KG1 (cell line): Measurements from ENCODE around the gene CALCB.
A peak's percentile ranks its signal among the peaks of the same experiment; 100 is the strongest.

Source experiments
- DNase-seq: peaks from one replicate; lab custom pipeline; 2025; lab: John Stamatoyannopoulos, UW

Gene CALCB

DNA sequence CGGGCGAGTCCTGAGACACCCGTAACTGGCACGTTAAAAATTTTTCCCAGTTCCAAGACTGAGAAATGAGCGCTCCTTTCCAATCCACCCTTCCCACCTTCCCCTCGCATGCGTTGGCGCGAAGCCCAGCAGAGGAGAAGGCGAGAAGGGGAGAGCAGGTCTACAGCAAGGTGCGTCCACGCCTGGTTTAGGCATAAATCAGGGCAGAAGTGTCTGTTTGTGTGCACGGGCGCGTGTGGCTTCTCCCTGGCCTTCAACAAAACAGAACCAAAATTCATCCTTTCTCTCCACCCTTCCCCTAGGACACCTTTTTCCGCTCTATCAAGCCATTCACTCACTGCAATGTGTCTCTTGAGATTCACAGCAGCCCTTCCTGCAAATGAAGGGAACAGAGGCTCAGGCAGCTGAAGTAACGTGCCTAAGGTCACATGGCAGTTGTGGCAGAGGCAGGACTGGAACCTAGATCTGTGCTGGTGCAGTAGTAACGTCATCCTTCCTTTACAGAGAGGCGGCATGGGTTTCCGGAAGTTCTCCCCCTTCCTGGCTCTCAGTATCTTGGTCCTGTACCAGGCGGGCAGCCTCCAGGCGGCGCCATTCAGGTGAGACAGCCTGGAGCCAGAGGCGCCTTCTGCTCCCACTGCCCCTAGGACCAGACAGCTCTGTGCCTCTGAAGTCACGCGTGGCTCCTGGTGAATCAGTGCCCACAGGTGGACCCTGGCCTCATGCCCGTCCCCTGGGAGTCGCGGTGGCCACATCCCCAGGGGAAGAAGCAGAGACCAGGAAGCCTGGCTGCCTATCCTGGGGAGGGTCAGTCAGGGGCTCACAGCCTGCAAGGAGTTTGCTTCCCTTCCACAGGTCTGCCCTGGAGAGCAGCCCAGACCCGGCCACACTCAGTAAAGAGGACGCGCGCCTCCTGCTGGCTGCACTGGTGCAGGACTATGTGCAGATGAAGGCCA is 1.1 kb downstream of the CALCB start:
- peak; percentile 32 for DNase-seq

- DNase-seq, result no peak
These were observed 1.8 kb downstream of the CALCB start for GRCh38 chr11:15075162-15075526.

DNA sequence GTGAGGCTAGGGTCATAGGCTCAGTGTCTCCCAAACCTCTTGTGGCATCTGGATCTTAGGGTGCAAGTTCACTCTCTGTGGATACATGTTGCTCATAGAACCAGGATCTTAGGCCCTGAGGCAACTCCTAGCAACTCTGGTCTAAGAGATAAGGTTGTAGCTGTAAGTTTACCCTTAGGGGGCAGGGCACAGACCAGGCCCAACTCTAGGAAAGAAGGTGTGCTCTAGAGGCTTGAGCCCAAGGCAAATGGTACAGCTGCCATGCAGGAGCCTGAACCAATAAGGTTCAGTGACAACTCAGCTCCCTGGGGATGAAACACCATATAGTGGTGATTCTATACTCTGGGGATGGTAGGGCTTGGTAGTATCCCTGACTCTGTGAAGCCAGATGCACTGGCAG is 17.8 kb downstream of the CALCB start:
- DNase-seq, result no peak

- no peak for DNase-seq
These were observed 18.2 kb downstream of the CALCB start for GRCh38 chr11:15091625-15092024.

GRCh38 chr11:15093432-15093831 is 20.0 kb downstream of the CALCB start:
- DNase-seq, result no peak

GRCh38 chr11:15095736-15096228 is 22.4 kb downstream of the CALCB start:
- DNase-seq, result no peak

DNA sequence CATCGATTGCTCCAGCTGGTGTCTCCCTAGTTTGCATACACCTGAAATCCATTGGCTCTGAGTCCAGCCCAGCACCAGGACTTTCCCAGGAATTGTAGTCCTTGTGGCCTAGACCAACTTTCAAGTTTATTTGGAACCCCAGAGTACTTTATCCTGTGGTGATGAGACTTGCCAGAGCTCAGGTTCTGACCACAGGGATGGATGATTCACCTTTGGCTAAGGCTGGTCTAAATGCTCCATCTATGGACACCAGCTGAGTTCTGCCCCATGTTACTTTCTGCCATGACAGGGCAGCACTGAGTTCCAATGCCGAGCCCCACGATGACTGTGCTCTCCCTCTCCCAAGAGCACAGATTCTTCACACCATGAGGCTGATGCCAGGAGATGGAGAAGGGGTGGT is 24.0 kb downstream of the CALCB start:
- DNase-seq, result no peak

GRCh38 chr11:15099267-15099666 is 25.9 kb downstream of the CALCB start:
- DNase-seq, result no peak

- peak; percentile 21 for DNase-seq
These were observed 27.8 kb downstream of the CALCB start for GRCh38 chr11:15101072-15101709.

DNA sequence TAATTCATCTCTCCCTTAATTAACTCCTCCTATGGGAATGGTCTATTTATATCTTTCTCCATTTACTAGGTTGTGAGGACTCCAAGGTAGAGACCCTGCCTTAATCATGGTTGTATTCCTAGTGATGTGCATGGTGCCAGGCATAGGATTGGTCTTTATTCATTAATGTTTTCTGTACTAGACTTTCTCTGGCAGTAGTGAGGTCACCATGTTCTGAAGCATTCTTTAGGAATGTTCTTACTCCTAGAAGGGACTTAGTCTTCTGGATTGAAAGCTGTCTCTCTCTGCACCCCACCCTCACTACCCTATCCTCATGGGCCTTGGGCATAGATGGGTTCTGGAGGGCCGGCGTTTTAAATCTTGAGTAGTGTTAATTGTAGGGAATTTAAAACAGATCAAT is 30.8 kb downstream of the CALCB start:
- no peak for DNase-seq

- no peak for DNase-seq
These were observed 33.0 kb downstream of the CALCB start for GRCh38 chr11:15106201-15106965.

- DNase-seq, result no peak
These were observed 34.5 kb downstream of the CALCB start for GRCh38 chr11:15107730-15108515.

GRCh38 chr11:15108592-15109130 is 35.3 kb downstream of the CALCB start:
- no peak for DNase-seq

GRCh38 chr11:15109602-15110001 is 36.2 kb downstream of the CALCB start:
- DNase-seq, result no peak

GRCh38 chr11:15111215-15111614 is 37.8 kb downstream of the CALCB start:
- no peak for DNase-seq

DNA sequence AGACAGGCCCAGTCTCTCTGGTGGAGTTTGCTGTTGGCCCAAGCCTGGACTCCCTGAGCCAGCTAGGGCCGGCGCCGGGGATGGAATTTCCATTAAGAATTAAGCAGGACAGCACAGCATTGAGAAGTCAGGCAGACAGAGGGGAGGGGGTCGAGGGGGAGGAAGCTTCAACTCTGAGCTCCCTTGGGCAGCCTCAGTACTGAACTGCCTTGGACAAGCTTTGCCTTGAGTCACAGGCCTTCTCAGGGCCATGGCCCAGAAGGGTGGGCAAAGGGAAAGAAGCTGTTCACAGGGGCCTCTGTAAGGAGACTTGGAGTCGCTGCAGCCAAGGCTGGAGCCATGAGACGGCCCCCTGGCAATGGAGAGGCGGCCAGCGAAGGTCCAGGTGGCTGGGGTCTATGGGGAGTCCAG is 38.7 kb downstream of the CALCB start:
- DNase-seq, result no peak

DNA sequence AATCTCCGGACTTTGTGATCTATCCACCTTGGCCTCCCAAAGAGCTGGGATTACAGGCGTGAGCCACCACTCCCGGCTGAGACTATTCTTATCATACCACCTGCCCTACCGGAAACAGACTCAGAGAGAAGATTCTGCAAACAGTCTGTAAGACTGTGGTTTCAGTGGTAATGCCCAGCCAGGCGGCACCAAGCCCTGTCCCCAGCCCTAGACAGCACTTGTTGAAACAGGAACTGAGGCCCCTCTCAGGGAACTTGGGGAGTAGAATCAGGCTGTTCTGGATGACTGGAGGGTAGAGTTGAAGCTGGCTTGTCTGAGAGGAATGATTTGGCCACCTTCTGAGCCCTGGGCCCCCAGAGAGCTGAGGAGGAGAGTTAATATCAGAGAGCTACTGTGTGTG is 40.0 kb downstream of the CALCB start:
- peak; percentile 35 for DNase-seq

GRCh38 chr11:15114501-15115475 is 41.4 kb downstream of the CALCB start, which contains the start of gene INSC:
TSS of gene INSC (plus strand) at chr11:15114923. CDS start at chr11:15149175, 34,252 bp downstream.
- DNase-seq, result no peak

- no peak for DNase-seq
These were observed 42.3 kb downstream of the CALCB start for GRCh38 chr11:15115686-15116085.

DNA sequence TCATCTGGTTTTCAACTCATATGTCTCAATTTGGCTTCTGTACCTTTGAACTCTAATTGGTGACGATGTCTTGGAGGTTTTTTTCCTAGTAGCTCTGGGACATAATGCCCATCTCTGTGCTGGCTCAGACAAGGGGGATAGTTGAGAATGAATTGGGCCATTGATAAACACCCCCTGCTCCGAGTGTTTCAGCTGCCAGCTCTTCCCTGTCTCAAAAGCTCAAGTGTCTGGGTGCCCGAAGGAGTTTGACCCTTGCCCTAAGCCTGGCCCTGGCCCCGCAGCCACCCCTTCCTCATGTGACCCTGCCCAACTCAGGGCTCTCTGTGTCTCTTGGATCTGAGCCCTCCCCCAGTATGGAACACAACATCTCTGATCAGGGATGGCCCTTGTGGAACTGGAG is 44.4 kb downstream of the CALCB start:
- DNase-seq, result no peak
